C1 segment of cervical spinal cord (tissue), 14 donors: ENCODE data around the gene LRIG2.
"Not testable (repeated sequence)": the region's sequence is repeated elsewhere in the genome, so short reads cannot be mapped to it uniquely, and the experiment has no call there.

Experiments used
- DNase-seq, 14 donors: peaks; one replicate each; lab custom pipeline; 2025; lab: John Stamatoyannopoulos, UW

The LRIG2 gene

GRCh38 chr1:113057006-113057405 lies 16.0 kb upstream of the LRIG2 start:
- DNase-seq: no peak

- DNase-seq: no peak
Observed at GRCh38 chr1:113058941-113059706, 13.9 kb upstream of the LRIG2 start.

GRCh38 chr1:113063456-113063855 lies 9.5 kb upstream of the LRIG2 start:
- DNase-seq: not testable (repeated sequence)

DNA sequence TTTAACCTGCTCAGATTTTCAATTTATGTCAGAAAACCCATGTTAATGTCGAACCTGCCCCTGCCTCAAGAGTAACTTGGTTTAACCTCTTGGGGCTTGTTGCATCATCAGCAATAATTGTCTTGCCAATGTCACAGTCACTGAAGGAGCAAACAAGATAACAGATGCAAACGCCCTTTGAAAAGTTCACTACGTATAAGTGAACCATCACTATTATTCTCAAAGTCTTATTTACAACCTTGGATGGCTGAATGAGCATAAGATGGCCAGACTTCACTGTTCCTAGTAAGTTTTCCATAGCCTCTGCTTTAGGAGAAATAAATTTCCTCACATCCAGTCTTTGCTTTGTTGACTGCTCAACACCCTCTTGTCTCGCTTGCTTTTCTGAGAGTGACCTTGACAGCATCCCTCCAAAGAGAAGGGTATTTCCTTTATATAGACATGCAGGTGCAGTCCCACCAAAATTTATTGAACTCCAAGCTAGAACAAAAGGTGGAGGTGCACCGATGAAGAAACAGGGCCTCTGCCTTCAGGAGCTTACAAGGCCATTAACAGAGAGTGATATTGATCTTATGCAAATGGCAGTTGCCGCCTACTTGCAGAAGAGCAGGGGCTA lies 749 bp upstream of the LRIG2 start:
- DNase-seq: no peak

- peak in 5 of 14 donors; percentile 40 to 87 (median 81) for DNase-seq
Observed at GRCh38 chr1:113073479-113073950, 517 bp downstream of the LRIG2 start.

DNA sequence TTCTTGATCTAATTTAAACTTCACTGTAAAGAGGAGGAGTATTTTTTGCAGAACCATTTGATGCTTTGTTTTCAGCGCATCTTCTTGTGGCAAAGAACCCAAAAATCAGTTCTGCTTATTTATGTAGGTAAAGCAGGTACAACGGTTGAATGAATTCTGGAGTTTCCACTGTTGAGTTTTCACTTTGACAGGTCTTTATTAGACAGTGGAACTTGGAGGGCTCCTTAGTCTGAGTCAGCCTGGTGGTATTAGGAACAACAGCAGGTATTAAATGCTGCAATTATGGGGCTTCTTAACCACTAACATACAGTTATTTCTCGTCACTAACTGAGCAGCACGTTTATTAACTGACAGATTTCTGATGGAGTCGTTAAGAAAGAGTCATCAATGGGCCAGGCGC lies 1.2 kb downstream of the LRIG2 start:
- no peak for DNase-seq

GRCh38 chr1:113077978-113078377 lies 5.0 kb downstream of the LRIG2 start:
- not testable (repeated sequence) for DNase-seq

GRCh38 chr1:113086541-113086940 lies 13.5 kb downstream of the LRIG2 start:
- DNase-seq: no peak

- peak in 1 of 14 donors; percentile 23 for DNase-seq
Observed at GRCh38 chr1:113088972-113089371, 16.0 kb downstream of the LRIG2 start.

DNA sequence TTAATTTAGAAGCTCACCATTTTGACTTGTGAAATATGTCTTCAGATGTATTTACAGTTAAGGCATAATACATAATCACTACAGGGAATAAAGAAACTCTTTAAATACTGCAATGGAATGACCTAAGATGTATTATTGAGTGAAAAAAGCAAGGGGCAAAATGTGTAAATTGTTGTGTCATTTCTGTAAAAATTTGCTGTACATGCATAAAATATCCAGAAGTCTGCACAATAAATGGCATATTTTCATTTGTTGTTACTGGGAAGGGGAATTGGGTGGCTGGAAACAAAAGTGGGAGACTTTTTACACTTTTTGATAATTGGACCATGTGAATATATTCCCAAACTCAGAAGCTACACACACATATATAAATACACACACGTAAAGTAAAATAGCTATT lies 17.1 kb downstream of the LRIG2 start:
- DNase-seq: no peak

GRCh38 chr1:113091988-113092594 lies 19.1 kb downstream of the LRIG2 start:
- DNase-seq: no peak

DNA sequence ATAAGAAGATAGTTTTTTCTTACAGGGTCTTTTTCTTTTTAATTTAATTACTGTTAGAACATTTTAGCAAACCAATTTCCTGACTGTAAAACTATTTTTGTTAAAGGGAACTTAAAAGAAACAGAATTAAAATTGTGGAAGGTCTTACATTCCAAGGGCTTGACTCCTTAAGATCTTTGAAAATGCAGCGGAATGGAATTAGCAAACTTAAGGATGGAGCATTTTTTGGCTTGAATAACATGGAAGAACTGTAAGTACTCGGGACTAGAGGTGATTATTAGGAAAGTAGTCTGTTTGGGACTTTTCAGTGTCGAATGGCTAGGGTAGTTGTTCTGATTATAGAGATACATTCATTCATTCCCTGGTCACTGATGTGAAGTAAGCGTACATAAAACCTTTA lies 21.5 kb downstream of the LRIG2 start:
- no peak for DNase-seq

GRCh38 chr1:113095790-113096455 lies 22.9 kb downstream of the LRIG2 start:
- DNase-seq: peak in 5 of 14 donors; percentile 2 to 17 (median 9)

DNA sequence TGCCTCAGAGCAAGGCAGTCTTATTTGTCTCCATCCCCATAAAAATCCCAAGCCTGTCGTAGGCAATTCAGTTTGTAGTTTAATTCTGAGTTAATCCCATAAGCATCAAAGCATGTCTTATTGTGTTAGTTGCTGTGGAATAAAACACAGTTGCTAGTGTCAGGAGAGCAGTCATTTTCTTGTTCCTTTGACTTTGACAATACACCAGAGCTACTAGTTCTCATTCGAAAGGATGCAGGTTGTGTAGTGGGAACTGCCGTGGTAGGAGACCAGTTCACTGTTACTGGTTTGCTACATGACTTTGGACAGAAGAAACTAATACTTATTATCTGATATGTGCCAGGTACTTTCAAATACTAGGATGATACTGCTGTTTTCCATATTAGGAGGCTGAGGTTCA lies 23.5 kb downstream of the LRIG2 start:
- DNase-seq: peak in 1 of 14 donors; percentile 16

GRCh38 chr1:113101588-113101987 lies 28.6 kb downstream of the LRIG2 start:
- no peak for DNase-seq

DNA sequence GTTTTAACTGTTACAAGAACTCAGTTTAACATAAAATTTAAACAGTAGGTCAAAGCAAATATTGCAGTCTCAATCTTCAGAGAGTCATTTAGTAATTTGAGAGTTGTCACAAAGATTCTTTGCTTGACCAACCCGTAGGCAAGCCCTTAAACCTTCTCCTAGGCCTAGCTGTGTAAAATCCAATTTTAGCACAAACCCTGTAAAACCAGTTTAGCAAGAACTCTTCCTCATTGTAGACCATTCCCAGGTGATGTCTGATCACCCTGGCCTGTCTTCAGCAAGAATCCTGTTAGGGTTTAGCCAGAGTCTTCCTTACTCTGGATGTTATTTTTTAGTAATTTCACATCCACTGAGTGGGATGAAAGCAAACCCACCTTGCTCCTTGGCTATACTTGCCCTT lies 30.1 kb downstream of the LRIG2 start:
- DNase-seq: no peak

DNA sequence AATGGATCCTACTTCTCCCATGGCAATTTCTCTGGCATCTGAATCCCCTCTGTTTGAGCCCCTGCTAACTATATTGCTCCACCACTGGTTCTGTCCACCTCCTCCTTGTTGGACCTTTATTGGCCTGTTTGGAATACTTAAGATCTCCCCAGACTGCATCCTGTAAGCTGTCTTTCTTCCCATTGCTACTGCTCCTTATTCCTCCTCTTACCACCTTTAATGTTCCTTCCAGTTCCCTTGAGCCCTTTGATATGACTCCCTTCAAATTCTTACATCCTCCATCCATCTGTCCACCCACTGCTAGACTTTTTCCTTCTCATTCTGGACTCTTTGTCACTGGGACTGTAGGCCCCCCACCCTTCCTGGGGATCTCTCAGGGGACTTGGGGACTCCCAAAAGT lies 31.0 kb downstream of the LRIG2 start:
- no peak for DNase-seq

- no peak for DNase-seq
Observed at GRCh38 chr1:113106910-113107309, 33.9 kb downstream of the LRIG2 start.

DNA sequence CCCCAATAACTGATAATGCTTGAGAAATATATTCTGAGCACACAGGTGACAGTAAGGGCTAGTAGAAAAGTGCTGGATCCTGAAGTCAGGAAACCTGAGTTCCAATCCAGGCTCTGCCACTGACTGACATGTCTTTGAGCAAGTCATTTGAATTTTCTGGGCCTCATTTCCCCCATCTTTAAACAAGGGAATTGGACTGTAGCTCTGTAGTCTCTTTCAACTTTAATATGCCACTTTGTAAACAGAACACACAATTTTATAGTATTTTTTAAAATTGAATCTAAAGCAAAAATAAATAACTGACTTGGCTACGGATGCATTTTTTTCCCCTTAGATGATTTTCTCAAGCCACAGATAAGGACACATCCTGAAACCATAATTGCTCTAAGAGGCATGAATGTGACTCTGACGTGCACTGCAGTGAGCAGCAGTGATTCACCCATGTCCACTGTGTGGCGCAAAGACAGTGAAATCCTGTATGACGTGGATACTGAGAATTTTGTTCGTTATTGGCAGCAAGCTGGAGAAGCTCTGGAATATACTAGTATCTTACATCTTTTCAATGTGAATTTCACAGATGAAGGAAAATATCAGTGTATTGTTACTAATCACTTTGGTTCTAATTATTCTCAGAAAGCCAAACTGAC lies 37.0 kb downstream of the LRIG2 start:
- no peak for DNase-seq

- no peak for DNase-seq
Observed at GRCh38 chr1:113118266-113118665, 45.3 kb downstream of the LRIG2 start.

GRCh38 chr1:113123737-113124136 lies 50.7 kb downstream of the LRIG2 start:
- DNase-seq: peak in 2 of 14 donors; percentile 9 to 15

DNA sequence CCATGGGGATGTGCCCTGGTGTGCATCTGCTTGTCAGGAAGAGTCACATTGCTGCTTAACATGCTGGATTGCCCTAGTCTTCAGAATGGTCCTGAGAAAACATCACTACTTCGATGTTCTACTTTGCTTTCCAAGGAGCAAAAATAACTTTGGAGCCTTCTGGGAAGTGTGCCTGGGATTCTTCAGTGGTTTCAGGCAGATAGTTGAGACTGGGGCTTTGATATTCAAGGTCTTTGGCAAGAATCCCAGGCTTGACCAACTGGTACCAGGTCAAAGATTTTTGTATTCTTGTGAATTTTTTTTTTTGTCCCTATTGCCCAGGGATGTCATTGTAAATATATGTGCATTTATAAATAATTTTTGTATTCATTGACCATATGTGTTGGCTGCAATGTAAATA lies 51.4 kb downstream of the LRIG2 start:
- DNase-seq: no peak
